ENCODE data around the gene PANK4.
"Not testable (repeated sequence)": the region's sequence is repeated elsewhere in the genome, so short reads cannot be mapped to it uniquely, and the experiment has no call there.

The PANK4 gene

GRCh38 chr1:2474104-2474844 lies 52.1 kb downstream of the PANK4 start:
- no peak for FAIRE-seq

DNA sequence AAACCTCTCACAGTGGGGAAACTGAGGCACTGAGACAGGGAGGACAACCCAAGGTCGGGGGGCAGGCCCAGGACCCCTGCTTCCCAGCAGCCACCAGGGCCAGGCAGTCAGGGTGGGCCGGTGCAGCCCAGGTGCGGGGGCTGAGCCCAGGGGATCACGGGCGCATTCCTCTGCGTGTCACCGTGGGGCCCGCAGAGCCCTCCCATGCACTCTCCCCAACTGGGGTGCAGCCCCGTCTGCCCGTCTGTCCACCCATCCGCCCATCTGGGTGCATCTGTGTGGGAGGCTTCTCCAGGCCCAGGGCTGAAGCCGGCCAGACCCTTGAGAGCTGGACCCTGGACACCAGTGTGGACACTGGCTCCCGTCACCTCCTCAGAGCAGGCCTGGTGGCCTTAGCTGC lies 53.2 kb downstream of the PANK4 start:
- no peak for FAIRE-seq

DNA sequence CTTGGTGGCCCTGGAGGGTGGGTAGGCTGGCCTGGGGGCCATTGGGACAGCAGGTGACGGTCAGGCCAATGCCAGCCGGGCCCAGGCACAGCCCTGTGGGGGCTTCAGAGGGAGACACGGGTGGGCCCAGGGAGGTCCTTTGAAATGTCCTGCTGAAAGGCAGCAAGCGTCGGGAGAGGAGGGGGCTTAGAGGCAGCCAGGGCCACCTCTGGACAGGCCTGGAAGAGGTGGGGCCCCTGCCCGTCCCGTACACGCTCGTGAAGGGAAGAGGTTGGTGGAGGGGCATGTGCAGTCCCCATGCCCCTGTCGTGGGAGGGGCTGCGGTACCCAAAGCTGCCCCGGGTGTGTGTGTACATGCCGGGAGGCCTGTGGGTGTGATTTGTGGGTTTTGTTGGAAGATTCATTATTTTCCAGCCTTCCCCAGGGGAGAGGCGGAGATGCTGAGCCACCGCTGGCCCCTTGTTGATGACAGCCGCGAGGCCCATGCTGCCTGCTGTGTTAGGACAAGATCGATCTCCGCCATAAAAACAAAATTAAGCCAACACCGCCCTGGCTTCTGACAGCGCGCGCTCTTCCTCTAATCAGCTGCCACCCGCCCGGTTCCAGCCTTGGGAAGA lies 53.7 kb downstream of the PANK4 start:
- no peak for FAIRE-seq

GRCh38 chr1:2472109-2472508 lies 54.3 kb downstream of the PANK4 start:
- no peak for FAIRE-seq

GRCh38 chr1:2471587-2472001 lies 54.8 kb downstream of the PANK4 start:
- FAIRE-seq = no peak

GRCh38 chr1:2471159-2471471 lies 55.3 kb downstream of the PANK4 start:
- FAIRE-seq = no peak

DNA sequence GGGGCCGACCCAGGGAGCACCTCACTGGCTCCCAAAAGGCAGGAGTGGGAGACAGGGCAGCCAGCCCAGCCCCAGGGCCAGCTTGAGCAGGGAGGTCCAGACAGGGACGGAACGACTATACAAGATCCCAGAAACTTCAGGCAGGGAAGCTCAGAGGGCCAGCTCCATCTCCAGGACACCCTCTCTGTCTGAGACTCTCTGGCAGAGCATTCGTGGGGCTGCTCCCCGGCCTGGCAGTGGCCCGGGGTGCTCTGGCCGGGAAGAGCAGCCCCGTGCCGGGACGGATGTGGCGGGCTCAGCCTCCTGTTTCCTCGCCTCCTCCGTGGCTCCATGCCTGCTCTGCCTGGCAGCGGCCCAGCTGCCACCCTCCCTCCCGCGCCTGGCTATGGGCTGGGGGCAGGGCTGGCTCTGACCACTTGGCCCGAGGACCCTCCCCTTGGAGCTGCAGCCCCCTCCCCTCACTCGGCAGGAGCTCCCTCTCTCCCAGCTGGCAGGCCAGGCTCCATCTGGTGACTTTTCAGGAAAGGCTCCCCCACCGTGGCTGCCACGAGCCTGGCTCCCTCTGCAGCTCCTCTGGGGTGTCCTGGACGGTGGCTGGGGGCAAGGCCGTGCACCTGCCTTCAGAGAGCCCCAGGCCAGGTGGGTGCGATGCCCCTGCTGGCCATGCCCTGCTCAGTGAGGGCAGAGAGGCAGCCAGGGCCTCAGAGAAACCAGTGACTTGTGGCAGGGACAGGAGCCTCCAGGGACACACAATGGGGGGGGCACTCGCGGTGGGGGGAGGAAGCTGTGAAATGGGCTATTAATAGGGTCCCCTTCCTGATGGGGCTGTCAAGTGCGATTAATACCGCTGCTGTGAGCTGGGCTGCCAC lies 55.9 kb downstream of the PANK4 start:
- no peak for FAIRE-seq

DNA sequence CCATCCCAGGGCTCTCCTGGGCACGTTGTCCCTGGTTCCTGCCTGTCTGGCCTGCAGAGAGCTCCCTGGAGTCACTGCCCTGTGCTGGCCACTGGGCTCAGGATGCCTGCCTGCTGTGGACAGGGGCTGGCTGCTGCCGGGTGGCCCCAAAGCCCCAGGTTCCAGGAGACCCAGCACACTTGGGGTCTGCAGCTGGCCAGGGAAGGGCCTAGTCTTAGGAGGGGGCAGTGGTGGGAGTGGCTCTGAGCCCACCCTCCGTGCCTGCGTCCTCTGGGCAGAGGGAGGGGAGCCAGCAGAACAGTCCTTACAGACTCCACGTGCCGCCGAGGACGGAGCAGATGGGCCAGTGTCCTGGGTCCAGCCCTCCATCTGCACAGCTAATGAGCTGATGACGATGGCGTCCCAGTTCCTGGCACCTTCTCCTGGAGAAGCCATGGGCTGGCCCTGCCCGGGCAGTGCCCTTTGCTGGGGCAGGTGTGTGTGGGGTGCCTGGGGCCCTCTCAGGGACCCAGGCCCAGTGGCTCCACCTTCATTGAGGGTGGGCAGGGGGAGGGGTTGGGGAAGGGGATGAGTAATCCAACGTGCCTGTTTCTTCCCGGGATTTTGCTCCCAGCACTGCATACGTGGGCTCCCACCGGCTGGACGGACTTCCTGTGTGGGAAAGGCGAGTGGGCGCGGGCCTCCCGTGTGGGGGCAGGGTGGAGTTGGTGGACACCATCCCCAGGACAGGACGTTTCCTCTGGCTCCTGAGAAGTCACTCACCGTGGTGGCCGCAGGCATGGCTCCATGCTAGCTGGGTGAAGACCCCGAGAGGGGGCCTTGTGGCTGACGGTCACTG lies 57.1 kb downstream of the PANK4 start:
- FAIRE-seq = no peak

- FAIRE-seq = no peak
Measured at GRCh38 chr1:2468540-2468939, 57.9 kb downstream of the PANK4 start.

- no peak for FAIRE-seq
Measured at GRCh38 chr1:2468041-2468472, 58.3 kb downstream of the PANK4 start.

GRCh38 chr1:2466958-2467554 lies 59.3 kb downstream of the PANK4 start:
- no peak for FAIRE-seq

DNA sequence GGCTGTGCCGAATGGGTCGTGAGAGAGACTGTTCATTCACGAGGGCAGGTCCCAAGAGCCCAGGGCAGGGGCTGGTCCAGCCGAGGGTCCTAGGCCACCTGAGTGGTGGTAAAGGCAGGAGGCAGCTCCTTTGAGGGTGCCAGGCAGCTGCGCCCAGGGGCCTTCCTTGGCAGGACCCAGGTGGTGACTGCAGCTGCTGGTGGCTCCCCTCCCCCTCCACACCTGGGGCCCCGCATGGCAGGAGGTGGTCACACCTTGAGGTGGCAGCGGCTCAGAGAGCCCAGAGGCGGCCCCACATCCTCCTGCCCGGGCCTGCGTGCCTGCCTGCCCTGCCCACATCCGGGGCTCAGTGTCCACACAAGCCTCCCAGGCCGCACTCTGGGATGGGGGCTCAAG lies 60.1 kb downstream of the PANK4 start:
- FAIRE-seq = no peak

- no peak for FAIRE-seq
Measured at GRCh38 chr1:2465371-2466269, 60.8 kb downstream of the PANK4 start.

GRCh38 chr1:2463396-2463795 lies 63.0 kb downstream of the PANK4 start:
- no peak for FAIRE-seq

DNA sequence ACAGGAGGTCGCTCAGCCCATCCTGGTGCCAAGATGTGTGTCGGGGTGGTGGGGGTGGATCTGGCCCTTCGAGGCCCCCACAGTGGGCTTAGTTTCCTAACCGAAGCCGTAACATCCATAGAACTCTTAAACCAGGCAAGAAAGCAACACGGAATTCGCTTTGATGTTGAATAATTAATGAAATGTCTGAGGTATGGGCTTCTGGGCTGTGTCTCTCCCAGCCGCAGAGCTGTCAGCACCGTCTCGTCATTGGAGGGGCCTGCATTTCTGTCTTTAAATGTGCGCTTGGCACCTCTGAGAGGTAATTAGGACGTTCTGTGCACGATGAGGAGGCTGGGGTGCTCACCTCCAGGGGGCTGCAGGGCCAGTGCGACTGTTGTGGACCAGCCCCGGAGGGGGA lies 63.6 kb downstream of the PANK4 start:
- FAIRE-seq = no peak

DNA sequence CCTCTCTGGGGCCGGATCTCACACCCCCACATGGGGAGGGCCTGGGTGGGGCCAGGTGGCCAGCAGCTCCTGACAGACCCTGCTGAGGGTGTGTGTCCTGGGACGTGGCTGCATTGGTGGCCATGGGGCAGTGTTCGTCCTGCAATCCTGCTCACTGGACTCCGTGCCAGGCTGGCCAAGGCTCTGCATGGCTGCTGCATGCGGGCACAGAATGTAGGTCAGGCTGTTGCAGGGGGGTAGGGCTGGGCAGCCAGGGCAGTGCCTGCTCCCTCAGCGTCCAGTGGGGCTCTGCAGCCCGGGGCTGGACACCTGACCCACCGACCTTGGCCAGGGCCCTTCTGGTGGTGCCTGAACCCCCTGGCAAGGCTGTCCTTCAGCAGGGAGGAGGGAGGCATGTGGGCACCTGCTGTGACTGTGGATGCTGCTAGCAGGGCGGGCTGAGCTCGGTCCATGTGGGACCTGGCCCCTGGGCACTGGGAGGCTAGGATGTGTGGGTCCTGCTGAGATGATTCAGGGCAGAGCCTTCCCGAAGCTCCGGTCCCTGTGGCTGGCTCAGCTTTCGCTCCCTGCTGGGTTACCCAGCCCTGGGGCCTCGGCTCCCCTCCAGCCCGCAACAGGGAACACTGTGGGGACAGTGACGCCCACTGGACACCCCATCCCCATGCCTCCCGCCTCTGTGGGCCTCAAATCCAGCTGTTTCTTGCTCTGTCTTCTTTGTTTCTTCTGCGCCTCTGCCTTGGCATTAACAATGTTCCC lies 65.2 kb downstream of the PANK4 start:
- no peak for FAIRE-seq

DNA sequence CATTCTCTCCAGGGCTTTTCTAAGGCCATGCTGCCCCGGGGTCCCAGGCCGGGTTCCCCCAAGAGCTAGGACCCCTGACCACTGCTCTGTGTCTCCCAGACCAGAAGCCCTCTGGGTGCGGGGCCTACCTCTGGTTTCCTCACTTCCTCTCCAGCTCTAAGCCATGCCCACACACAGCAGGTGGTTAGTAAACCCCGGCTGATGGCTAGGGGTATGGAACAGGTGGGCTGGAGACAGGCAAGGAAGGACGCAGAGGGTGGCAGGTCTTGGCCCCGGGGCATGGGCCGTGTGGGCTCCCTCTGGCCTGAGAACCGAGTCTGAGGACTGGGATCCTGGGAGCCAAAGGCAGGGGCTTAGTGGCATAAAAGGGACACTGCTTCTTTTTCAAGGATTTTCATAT lies 66.2 kb downstream of the PANK4 start:
- FAIRE-seq = no peak

DNA sequence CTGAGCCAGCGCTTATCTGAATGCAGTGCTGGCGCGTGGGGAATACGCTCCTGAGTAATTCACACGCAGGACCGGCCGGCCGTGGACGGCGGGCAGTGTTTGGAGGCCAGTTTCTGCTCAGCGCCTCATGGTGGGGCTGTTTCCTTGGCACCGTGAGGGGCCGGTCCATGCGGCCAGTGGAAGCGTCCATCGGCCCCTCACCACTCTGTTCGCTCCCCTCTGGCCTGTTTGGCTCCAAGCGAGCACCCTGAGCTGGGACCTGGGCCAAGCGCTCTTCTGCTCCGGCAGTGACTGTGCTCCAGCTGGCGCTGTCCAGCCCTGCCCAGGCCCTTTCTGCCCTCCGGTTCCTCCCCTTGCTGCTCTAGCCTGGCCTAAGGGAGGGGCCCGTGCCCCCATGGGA lies 66.6 kb downstream of the PANK4 start:
- FAIRE-seq = no peak

DNA sequence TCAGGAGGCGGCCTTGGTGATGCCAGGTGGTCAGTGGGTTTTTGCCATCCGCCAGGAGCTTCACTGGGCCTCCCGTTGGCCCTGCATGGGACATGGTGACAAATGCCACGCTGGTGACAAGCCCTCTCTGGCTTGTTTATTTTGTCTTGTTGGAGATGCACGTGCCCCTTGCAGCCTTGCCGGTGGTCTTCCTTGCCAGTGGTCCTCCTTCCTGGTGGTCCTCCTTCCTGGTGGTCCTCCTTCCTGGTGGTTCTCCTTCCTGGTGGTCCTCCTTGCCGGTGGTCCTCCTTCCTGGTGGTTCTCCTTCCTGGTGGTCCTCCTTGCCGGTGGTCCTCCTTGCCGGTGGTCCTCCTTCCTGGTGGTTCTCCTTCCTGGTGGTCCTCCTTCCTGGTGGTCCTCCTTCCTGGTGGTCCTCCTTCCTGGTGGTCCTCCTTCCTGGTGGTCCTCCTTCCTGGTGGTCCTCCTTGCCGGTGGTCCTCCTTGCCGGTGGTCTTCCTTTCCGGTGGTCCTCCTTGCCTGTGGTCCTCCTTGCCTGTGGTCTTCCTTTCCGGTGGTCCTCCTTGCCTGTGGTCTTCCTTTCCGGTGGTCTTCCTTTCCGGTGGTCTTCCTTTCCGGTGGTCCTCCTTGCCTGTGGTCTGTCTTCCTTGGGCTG lies 67.2 kb downstream of the PANK4 start:
- not testable (repeated sequence) for FAIRE-seq

DNA sequence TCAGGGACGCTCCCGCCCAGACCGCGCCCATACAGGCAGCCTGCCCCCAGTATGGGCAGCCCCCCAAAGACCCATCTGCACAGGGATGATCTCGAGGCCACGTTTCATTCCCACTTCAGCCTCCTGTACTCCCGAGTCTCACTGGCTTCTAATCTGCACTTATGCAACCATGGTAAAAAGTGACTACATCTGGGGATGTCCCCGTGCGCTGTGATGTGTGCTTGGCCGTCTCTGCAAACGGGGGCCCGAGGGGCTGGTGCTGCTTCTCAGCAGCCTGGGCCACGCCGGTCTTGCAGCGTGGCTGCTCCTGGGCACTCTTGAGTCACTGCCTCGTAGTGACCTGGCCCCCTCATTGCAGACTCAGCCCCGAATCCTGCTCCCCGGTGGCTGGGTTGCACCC lies 67.7 kb downstream of the PANK4 start:
- FAIRE-seq = no peak
